WTC11 (cell line): ENCODE data around the gene MYOD1.

ENCODE experiments used
- CREM ChIP-seq: sonication (generic); formaldehyde crosslinking; IDR thresholded peaks from 2 replicates; pipeline ENCODE4 v1.8.1; 2022; ENCODE audit warnings: mild to moderate bottlenecking, missing genetic modification reagents, moderate library complexity
- CTCF ChIP-seq: fragments of 200-600 bp; IDR thresholded peaks from 2 replicates; pipeline ENCODE4 v1.8.0; 2022; ENCODE audit warnings: antibody characterized with exemption
- FOXP4 ChIP-seq: sonication (generic); formaldehyde crosslinking; IDR thresholded peaks from 2 replicates; pipeline ENCODE4 v1.8.0; 2022; ENCODE audit warnings: mild to moderate bottlenecking, missing genetic modification reagents
- JUN ChIP-seq: sonication (generic); formaldehyde crosslinking; IDR thresholded peaks from 2 replicates; pipeline ENCODE4 v1.8.0; 2023; ENCODE audit warnings: mild to moderate bottlenecking, missing genetic modification reagents
- NR3C1 ChIP-seq: sonication (generic); formaldehyde crosslinking; conservative IDR thresholded peaks from 2 replicates; pipeline ENCODE4 v1.8.1; 2023; ENCODE audit warnings: low read depth, mild to moderate bottlenecking, missing genetic modification reagents
- OVOL2 ChIP-seq: fragments of 250-450 bp; sonication (Bioruptor Pico); IDR thresholded peaks from 2 replicates; pipeline ENCODE4 v1.9.0; 2021; ENCODE audit warnings: mild to moderate bottlenecking, borderline replicate concordance
- PREB ChIP-seq: sonication (generic); formaldehyde crosslinking; IDR thresholded peaks from 2 replicates; pipeline ENCODE4 v1.8.1; 2022; ENCODE audit warnings: mild to moderate bottlenecking, missing genetic modification reagents, moderate library complexity, borderline replicate concordance
- SP1 ChIP-seq: sonication (generic); formaldehyde crosslinking; conservative IDR thresholded peaks from 2 replicates; pipeline ENCODE4 v1.8.1; 2022; ENCODE audit warnings: missing genetic modification reagents
- ZNF512 ChIP-seq: sonication (generic); formaldehyde crosslinking; IDR thresholded peaks from 2 replicates; pipeline ENCODE4 v1.8.1; 2022; ENCODE audit warnings: missing genetic modification reagents, borderline replicate concordance

GRCh38 chr11:17711836-17712235 lies 7.5 kb upstream of the MYOD1 start:
- TF ChIP-seq CTCF: no peak
- no peak for TF ChIP-seq NR3C1
- TF ChIP-seq ZNF512 (CRISPR knock-in tag): no peak
- TF ChIP-seq OVOL2 (CRISPR knock-in tag): no peak
- no peak for TF ChIP-seq JUN (CRISPR knock-in tag)
- TF ChIP-seq FOXP4 (CRISPR knock-in tag): no peak
- no peak for TF ChIP-seq PREB (CRISPR knock-in tag)
- no peak for TF ChIP-seq CREM
- no peak for TF ChIP-seq SP1 (CRISPR knock-in tag)
